ENCODE data around the gene C1RL.
"Not testable (repeated sequence)": the region's sequence is repeated elsewhere in the genome, so short reads cannot be mapped to it uniquely, and the experiment has no call there.

Gene C1RL

DNA sequence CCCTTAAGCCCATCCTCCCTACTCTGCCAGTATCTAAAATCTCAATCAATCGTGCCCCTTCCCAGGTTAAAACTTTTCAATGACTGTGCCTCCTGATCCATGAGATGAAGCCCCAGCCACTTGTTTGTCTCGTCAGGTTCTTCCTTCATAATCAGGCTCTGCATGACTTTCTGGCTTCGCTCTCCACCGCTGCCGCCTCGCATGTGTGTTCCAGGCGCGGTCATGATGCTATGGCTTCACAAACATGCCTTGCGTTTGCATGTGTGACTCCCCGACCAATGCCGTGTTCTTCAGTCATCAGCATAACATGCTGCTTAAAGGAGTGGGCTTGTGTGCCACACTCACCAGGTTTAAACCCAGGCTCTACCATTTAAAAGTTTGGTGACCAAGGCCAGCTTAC, 5.0 kb upstream of the C1RL start:
- ATAC-seq: no peak

DNA sequence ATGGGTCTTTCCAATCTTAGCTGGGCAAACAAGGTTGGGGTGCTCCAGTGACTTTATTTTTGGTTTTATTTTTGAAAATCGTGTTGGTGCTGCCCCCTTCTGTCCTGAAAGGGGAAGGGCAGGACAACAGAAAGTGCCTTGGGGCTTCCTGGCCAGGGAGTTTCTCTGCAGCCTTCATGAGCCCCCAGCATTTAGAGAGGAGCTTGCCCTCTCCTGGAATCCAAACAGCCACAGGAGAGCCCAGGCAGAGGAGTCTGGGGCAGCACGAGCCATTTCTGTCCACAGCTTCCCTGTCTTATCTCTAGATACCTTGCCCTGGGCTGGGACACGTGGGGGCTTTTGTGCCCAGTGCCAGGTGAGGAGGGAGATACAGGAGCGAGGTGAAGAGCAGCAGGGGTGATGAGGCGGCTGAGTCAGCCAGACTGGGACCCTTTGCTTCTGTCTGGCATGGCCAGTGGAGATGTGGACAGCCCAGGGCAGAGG, 4.4 kb upstream of the C1RL start:
- DNase-seq (peak; percentile 36), ATAC-seq (no peak)

More for the DNA sequence above, 5.0 kb upstream of the C1RL start:
- DNase-seq: no peak

DNA sequence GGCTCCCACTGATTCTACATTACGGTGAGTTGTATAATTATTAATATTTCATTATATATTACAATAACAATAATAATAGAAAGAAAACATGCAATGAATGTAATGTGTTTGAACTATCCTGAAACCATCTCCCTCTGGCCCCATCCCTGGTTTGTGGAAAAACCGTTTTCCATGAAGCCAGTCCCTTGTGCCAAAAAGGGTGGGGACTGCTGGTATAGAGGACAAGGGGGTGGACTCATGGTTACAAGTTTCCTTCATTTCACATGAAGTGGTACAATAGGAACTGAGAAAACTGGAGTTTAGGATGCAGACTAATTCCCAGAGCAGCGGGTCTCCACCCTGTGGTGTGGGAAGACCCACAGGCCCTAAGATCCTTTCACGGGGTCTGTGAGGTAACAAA, 3.0 kb upstream of the C1RL start:
- no peak for ATAC-seq
- DNase-seq: no peak

GRCh38 chr12:7110661-7111060, 1.6 kb upstream of the C1RL start:
- DNase-seq (no peak), ATAC-seq (no peak)

- ATAC-seq (no peak), DNase-seq (no peak)
Measured at GRCh38 chr12:7109572-7109920, 532 bp upstream of the C1RL start.

DNA sequence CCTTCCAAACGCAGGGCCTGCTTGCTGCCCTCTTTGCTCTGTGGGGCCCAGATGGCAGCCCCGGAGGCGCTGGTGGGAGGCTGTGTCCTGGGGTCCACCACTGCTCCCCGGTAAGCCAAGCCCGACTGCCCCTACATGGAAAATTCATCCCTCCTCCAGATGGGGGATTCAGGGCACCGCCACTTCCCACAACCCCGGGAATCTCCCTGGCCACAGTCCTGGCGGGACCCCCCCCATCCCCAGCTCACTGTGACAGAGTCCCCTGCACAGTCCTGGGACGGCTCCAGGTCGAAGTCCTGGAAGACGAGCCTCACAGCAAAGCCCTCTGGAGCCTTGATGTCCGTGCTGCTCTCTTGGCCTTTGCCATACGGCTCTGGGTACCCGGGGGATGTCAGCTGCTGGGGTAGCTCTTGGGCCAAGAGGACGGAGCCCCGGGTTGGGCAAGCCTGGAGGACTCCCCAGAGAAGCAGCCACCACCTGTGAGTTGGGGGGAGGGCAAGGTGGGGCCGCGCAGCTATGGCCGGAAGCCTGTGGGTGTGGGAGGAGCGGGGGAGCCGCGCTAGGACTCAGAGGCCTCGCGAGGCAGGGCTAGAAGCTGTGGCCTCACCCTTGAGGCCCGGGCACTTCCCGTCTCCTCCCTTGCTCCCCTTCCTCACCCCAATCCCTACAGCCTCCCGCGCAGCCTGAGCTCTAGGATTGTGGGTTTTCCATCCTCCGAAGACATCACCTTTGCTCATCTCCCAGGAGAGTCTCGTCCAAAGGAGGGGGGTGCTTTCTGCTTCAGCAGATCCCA, 815 bp downstream of the C1RL start:
- peak; percentile 82 for DNase-seq
- peak; percentile 92 for ATAC-seq

DNA sequence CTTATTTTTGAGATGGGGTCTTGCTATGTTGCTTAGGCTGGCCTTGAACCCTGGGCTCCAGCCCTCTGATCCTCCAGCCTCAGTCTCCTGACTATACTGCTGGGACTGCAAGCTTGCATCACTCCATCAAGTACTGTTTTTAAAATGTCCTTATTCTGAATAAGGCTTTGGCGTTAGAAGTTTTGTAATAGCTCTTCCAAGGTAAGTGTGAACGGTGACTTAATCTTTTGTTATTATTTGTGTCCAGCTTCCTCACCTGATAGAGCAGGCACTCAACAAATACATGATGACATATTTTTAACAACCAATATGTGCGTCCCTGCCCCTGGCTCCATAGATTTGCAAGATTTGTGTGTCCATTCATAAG, 1.4 kb downstream of the C1RL start:
- DNase-seq (no peak), ATAC-seq (no peak)

DNA sequence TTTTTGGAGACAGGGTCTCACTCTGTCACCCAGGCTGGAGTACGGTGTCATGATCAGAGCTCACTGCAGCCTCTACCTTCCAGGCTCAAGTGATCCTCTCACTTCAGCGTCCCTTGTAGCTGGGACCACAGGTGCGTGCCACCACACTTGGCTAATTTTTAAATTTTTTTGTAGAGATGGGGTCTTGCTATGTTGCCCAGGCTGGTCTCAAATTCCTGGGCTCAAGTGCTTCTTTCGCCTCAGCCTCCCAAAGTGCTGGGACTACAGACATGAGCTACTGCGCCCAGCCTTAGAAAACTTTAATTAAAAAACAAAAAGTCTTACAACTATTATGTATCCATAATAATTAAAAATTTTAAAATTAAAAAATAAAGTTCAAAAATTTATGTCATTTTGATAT, 1.8 kb downstream of the C1RL start:
- not testable (repeated sequence) for ATAC-seq

GRCh38 chr12:7106082-7106481, 2.9 kb downstream of the C1RL start:
- ATAC-seq: no peak
- no peak for DNase-seq

More for the DNA sequence above, 1.8 kb downstream of the C1RL start:
- not testable (repeated sequence) for DNase-seq

DNA sequence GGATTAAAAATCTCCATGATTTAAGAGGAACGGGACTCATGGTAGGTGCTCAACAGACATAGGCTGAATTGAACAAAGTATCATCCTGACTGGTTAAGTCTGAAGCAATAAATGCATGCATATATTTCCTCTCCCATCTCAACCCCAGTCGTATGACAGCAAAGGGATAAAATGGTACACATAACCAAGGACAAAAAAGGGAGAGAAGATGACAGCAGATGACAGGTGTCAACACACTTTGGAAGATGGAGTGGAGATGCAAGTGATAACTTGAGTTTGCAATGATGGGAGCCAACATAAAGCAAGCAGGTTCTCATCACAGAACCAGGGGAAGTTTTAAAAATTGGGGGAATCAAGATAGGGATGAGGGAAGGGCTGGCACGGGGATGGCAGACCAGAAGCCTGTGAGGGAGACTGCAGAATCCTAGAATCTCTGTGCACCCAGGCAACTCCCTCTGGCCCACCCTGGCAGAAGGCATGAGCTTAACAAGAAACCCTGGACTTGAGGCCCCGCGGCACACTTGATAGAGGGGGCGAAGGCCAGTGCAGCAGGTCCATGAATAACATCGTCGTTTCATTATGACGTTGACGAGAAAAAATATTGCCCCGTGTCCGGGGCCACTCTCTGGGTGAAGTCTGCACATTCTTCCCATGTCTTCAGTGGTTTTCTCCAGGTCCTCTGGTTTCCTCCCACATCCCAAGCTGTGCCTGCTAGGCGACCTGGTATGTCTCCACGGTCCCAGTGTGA, 5.0 kb downstream of the C1RL start:
- ATAC-seq (no peak), DNase-seq (no peak)

DNA sequence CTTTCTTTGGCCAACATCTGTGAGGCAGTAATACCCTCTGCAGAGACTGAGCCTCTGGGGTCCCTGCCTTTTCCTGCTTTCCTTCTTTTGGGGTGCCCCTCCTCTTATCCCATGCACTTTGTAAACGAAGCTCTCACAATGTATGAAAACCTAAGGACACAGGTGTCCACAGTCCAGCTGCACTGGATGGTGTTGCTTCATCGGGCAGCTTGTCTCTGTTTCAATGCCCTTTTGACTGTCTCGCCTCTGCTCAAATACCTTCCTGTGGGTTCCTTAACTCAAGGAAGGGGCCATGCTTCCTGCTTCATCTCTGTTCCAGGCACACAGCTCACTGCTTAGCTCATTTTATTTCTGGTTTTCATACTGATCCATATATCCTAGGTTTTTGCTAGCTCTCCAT, 6.4 kb downstream of the C1RL start:
- ATAC-seq (no peak), DNase-seq (no peak)

- no peak for ATAC-seq
Measured at GRCh38 chr12:7101694-7102131, 7.3 kb downstream of the C1RL start.

DNA sequence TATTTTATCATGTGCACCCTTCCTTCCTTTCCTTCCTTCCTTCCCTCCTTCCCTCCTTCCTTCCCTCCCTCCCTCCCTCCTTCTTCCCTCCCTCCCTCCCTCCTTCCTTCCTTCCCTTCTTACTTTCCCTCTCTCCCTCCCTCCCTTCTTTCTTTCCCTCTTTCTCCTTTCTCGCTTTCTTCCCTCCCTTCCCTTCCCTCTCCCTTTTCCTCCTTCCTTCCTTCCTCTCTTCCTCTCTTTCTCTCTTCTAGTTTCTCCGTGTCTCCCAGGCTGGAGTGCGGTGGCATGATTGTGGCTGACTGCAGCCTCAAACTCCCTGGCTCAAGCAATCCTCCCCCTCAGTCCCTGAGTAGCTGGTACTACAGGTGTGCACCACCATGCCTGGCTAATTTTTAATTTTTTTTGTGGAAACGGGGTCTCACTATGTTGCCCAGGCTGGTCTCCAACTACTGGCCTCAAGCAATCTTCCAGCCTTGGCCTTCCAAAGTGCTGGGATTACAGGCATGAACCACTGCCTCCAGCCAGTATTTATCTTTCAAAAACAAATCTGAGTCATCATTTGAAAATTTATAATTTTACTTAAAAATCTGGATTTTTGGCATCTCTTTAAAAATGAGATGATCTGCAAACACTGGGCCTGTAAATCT, 7.8 kb downstream of the C1RL start:
- ATAC-seq (no peak), DNase-seq (no peak)

More at GRCh38 chr12:7101694-7102131, 7.3 kb downstream of the C1RL start:
- DNase-seq: no peak

DNA sequence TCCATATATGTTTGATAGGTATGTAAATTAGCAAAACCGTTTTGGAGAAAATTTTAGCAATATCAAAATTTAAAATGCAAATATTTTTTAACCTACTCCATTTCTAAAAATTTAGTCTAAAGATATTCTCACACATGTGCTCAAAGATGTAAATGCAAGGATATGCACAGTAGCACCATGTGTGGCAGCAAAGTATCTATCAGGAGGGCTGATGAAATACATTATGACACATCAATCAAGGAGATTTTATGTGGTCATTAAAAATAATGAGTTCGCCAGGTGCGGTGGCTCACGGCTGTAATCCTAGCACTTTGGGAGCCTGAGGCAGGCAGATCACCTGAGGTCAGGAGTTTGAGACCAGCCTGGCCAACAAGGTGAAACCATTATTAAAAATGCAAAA, 8.8 kb downstream of the C1RL start:
- ATAC-seq (no peak), DNase-seq (no peak)

DNA sequence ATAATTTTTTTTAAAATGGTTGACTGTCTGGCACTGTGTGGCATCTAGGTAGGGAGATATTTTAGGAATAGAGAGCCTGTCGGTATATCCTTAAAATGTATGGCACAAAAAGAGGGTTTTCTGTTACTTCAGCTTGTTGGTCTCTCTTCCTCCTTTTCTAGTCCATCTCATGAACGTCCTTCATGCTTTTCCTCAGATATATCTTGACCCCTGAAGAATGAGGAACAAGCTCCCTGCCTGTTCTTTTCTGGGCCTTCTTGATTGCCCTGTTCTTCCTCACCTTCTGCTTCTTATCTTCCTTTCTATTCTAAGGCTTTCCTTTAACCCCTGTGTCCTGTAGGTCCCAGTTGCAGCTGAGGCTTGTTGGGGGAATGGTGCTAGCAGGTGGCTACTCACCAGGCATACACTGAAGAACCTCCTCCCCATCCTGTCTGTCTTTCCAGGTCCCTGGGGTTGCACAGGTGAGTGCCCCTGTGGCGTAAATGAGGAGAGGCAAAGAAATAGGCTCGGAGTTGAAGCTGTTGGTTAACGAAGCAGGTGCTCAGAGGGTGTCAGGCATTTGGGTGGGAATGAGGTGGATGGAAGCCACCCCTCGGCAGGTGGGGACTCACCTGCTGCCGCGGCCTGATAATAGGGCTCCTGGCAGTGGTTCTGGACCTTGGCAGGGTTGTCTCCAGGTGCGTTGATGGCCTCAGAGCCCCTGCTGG, 9.6 kb downstream of the C1RL start:
- DNase-seq (no peak), ATAC-seq (no peak)

GRCh38 chr12:7096979-7097378, 12.0 kb downstream of the C1RL start:
- DNase-seq: no peak
- no peak for ATAC-seq

- DNase-seq: no peak
- ATAC-seq: no peak
Measured at GRCh38 chr12:7096006-7096932, 12.7 kb downstream of the C1RL start.

- ATAC-seq (no peak), DNase-seq (no peak)
Measured at GRCh38 chr12:7093892-7094291, 15.1 kb downstream of the C1RL start.

DNA sequence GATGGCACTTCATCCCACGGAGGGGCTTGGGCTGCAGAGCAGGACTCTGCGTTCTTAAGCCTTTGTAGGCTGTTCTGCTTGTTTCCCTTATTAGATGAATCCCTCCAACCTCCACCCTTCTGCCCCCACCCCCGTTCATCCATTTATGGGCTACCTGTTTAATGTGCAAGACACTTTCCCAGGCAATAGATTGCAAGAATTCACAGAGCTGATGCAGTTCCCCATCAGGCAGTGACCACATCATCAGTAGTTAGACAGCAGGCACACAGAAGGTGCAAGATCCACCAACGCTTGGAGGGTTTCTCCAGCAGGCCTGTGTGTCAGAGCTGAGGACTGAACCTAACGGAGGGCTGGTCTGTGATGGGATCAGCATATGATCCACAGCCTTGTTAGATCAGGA, 15.5 kb downstream of the C1RL start:
- DNase-seq (no peak), ATAC-seq (no peak)

GRCh38 chr12:7092986-7093460, 16.0 kb downstream of the C1RL start:
- DNase-seq: no peak
- ATAC-seq: no peak

Measured in stimulated activated naive CD8-positive, alpha-beta T cell treated with anti-CD3 and anti-CD28 coated beads, Interleukin-15, Interleukin-2, amounts not matched to agents 100 U/mL and 50 U/mL, for 24 hours (primary cell).